ENCODE measurements around the gene KLF16.
"Not testable (repeated sequence)": the region's sequence is repeated elsewhere in the genome, so short reads cannot be mapped to it uniquely, and the experiment has no call there.

KLF16 gene

DNA sequence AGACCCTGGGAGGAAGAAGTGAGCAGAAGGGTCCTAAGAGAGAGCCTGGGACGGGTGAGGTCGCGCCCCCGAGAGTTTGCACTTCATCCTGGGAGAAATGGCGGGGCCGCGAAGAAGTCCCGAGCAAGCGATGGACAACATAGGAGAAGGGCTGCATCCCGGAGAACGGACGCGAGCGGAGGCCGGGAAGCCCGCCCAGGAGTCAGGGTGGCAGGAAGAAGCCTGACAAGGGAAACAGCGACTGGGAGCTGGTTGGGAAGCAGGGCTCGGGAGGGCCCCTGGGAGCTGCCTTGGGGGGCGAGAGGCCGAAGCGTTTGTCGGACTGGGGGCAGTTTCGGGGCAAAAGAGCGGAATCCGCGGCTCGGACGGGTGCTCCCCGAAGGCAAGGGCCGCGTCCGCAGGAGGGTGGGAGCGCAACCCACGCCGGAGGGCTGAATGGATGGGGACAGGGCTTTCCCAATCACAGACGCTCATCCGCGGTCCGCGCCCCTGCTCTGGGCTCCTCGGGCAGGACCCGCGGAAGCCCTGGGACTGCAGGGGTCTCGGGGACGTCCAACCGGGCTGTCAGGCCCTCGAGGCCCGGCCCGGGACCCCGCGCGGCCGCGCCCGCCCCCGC, 21.4 kb upstream of the KLF16 start:
- no peak for DNase-seq (ENCODE audit: low read depth in 4 of 4, low spot score in 1 of 4)

DNA sequence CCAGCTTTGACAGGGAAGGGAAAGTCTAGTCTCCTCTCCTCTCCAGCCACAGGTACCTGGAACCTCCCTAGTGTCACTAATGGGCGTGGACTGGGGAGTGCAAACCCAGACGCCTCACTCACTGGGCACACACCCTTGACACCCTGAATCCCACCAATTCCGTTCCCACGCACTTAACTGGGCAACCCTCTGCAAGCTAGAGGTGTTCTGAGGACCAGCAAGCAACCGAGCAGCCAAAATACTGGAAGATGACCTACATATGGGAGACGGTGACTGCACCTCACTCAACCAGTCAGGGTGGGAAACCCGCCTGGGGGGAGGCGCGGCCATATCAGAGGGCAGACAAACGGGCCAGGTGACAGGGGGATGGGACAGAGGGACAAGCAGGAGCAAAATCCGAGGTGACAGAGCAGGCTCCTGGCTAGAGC, 20.9 kb upstream of the KLF16 start:
- DNase-seq (ENCODE audit: low read depth in 4 of 4, low spot score in 1 of 4), result no peak

DNA sequence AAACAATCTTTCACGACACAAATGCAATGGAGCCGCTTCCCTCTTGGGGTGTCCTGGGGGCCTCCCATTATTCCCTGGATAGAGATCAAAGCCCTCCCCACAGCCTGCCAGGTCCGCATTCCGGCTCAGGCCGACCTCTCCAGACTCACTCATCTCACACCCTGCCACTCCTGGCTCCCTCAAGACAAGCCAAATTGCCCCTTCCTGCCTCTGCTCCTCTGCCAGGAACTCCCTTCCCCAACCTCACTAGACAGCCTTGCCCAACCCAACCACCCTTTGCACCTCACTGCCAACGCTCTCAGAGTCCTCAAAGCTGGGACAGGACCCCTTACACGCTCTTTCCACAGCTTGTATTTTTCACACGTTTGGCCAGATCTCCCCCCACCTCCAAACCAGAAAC, 20.4 kb upstream of the KLF16 start:
- no peak for DNase-seq (ENCODE audit: low read depth in 4 of 4, low spot score in 1 of 4)

DNA sequence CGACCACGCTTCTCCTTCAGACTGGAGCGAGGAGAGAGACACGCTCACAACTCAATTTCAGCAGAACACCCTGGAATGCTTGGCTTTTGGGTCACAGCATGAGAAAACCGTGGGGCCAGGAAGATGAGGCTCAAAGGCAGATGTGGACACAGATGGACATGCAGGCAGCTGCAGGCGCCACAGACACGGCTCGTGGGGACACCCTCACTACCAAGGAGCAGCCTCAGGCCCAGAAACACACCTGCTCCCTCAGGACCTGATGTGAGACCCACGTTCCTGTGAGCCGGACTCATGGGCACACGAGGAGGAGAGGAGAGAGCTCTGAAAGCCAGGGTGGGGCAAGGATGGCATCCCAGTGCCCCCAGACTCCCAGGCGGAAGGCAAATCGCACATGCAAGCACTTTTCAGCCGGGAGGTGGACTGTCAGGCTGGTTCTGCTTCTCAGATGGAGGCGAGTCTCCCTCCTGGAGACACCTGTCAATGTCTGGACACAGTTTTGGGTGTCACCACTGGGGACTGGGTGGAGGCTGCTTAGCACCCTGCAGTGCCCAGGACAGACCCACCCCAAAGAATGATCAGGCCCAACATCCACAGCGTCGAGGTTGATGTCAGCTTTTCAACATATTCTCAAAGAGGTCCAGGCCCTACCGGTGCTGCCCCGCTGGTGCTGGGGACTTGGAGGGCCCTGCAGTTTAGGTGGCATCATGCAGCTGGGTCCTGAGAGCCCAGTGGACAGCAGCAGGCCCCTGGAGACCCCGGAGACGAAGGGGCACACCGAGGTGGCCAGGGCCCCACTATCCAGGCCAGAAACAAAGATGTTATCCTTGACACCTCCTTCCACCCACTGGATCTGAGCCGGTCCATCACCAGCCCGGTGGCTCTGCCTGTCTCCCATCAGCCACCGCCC, 19.7 kb upstream of the KLF16 start:
- DNase-seq (ENCODE audit: low read depth in 4 of 4, low spot score in 1 of 4), result no peak

DNA sequence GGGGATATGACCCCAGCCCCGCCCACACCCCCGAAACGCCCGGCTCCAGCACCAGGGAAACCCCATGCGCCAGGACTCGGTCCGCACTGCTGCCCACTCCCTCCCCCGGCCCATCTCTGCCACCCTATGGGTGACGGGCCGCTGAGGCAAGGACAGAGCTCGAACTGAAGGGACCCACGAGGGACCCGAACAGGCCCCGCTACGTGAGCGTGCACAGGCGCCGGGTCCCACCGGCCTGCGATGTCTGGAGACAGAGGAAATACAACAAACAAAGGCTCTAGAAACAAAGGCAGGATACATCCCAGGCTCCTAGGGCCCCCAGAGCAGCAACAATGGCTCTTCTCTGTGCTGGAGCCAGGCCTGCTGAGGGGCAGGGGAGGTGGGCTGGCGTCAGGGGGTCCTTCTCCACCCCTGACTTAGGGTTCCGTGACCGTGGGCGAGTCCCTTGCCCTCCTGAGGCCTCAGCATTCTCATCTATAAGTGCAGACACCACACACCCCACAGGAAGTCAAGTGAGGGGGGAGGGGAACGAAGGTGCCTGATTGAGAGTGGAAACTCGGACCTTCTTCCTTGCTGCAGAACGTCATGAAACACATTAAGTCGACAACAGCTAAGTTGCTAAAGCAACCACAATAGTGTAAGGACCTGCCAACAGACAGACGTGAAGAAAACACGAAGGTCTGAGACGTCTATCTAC, 18.9 kb upstream of the KLF16 start:
- DNase-seq (ENCODE audit: low read depth in 4 of 4, low spot score in 1 of 4), result peak in 2 of 4 experiments; percentile 53 to 54

DNA sequence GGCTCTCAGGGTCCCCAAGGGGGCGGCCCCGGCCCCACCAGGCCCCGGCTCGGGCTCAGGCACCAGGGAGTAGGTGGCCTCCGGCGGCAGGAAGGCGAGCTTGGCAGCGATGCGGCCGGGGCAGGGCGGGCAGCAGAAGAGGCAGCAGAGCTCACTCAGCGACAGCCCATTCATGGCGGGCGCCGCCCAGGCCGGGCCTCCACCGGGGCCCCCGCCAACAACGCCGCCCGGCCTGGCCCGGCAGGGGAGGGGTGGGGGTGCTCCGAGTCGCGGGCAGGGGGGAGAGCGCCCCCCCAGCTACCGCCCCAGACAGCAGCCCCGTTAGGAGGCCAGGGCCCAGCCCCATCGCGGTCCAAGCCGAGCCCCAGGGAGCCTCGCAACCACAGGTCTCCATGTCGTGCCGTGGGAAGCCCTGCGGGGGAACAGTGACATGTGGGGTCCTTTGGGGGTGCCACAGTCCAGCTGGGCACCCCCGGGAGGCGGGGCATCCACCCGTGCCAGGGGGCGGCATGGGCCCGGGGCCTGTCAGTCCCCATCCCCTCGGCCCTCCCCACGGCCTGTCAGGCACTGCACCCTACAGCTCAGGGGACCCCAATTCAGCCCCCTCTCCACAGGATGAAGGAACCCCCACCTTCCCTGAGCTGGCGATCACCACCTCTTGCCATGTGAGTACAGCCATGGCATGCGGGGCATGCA, 18.2 kb upstream of the KLF16 start:
- DNase-seq (ENCODE audit: low read depth in 4 of 4, low spot score in 1 of 4), result not testable (repeated sequence)

DNA sequence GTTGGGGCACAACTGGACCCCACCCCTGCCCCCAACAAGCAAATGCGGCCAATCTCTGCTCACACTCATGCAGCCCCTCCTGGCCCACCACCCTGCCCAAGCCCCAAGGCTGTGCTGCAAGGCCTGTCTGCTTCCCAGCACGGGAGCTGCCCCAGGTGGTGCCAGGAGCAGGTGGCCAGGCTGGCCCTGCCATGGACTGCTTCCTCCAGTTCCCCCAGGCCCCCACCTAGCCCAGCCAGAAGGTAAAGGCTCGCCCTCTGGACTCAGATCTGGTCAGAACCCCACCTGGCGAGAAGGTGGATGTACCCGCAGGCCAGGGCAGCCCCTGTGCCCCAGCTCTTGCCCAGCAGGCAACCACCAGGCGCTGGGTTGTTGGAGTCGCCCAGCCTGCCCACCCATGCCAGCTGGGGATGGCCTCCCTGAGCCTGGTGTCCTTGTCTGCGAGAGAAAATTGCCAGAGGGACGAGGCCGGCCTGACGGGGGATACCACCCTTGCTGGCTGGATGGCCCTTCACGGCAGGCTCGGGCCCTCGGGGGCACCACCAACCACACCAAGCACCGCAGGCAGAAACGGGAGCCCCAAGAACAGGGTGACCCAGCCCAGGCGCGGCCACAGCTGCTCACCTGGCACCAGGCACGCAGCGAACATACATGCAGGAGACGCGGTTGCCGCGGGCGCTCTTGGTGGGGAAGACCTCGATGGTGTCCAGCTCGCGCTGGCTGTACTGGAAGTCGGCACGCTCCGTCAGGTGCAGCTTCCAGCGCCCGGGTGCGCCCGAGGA, 17.4 kb upstream of the KLF16 start:
- no peak for DNase-seq (ENCODE audit: low read depth in 4 of 4, low spot score in 1 of 4)

DNA sequence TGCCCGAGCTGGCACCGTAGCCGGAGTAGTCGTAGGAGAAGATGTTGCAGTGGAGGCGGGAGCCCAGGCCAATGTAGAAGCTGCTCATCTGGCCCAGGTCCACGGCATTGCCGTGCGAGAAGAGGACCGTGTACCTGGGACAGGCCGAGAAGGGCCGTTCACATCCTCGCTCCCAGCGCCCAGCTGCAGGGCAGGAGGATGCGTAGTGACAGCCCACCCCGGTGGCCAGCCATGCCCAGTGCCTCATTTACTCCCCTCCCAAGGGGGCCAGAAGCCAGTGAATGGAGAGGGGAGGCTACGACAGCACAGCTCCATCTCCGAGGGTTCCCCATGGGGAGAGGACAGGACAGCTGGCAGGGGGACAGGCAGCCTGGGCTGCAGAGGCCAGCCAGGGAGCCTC, 16.6 kb upstream of the KLF16 start:
- DNase-seq (ENCODE audit: low read depth in 4 of 4, low spot score in 1 of 4), result not testable (repeated sequence)

DNA sequence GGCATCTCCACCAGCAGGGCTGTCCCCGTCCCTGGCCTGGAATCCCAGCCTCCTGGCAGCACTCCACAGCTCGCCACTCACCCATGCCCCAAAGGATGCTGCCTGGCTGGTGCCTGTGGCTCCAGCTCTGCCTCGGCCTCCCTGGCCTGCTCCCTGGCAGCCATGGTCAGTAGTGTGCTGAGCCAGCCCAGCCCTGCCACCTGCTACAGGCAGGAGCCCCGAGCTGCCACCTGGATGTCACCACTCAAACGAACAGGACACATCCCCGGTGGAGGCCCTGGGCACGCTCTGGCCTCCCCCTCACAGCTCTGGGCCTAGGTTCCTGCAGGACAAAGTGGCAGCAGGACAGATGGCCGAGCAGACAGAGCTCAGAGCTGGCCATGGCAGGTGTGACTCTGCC, 15.2 kb upstream of the KLF16 start:
- DNase-seq (ENCODE audit: low read depth in 4 of 4, low spot score in 1 of 4), result not testable (repeated sequence)

DNA sequence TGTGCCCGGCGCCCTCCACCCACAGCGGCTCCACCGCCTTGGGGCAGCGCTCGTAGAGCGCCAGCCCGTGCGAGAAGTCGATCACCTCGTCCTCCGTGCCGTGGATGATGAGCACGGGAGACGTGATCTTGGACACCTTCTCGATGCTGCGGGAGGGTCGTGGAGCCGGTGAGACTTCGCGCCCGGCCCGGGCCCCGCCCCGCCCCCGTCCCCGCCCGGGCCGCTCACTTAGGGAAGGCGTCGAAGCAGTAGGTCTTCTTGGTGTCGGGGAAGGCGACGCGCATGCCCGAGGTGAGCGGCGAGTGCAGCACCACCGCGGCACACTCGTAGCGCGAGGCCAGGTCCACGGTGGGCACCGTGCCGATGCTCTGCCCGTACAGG, 13.9 kb upstream of the KLF16 start:
- DNase-seq (ENCODE audit: low read depth in 4 of 4, low spot score in 1 of 4), result not testable (repeated sequence)

DNA sequence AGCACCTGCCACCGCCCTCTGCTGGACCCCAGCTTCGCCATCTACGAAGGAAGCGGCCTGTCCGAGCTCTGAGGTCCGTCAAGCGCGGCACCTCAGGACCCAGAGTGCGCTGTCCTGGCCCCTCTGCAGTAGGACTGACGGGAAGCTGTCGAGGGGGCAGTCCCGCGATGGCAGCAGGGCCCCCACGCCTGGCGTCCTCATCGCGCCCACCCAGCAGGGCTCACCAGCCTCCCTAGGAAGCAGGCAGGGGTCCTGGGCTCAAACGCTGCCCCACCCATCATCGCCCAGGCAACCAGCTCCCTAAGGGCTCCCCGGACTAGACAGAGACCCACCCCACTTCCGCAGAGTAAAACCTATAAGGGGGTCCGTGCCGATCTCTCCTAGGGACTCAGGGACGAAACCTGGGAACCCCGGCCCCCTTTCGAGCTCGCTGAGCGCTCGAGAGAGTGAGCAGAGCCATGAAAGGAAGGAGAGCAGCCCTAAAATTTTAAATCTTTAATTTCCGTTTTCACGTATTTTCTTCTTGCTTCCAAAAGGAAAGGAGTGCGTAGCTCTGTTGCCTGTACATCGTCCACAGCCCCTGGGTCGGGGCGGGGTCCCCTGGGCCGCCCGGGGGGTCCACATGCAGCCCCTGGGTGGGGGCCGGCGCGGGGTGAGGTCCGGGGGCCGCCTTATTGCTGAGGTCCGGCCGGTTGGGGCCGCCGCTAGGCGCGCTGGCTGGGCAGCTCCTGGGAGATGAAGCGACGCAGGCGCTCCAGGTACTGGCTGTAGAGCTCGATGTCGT, 13.3 kb upstream of the KLF16 start:
- not testable (repeated sequence) for DNase-seq (ENCODE audit: low read depth in 4 of 4, low spot score in 1 of 4)

DNA sequence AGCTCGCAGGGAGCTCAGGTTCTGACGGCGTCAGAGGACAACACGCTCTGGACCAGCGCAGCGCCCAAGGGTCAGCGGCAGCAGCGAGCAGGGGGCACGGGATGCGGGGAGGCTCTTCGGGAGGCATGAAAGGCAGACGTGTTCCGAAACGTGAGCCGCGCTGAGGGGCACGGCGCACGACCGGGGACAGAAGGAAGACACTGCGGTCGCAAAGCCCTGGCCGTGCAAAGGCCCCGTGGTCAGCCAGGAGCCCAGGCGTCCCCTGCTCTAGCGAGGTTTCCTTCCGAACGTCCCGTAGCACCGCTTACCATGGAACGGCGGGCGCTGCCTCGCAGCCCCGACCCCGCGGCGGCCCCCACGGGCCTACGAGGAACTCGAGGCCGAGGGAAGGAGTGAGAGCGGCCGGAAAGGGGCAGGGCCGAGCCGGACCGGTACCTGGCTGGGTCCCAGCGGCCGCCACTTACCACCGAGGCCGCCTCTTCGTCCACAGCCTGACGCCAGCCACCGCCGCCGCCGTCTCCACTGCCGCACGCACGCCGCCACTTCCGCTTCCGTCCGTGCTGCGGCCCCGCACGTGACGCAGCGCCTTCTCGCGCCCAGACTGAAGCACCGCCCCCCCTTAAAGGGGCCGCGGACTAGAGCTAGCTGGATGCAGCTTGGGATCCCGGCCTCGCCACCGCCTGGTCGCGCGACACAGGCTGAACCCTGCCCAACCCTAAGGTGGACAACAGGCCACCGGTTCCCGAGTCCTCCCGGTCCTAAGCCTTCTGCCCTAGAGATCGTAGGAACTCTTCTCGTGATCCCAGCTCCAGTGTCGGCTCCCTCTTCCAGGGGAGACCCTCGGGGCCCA, 12.5 kb upstream of the KLF16 start:
- DNase-seq (ENCODE audit: low read depth in 4 of 4, low spot score in 1 of 4), result peak; percentile 69 to 89 (median 76)

DNA sequence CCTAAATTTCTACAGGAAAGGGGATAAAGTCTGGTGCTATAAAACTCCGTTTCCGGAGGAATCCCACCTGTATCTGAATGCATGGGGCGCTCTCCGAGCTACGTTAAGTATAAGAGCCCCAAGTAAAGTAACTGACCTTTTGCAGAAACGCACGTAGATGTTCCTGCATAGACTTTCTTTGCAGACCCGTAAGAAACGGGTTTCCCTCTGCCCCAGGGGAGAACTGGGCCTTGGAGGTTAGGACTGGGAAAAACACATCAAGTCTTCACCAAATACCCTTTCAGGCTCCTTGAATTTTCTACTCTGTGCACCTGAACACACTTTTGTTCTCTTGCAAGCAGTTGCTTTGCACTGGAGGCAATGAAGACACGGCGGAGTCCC, 11.9 kb upstream of the KLF16 start:
- DNase-seq (ENCODE audit: low read depth in 4 of 4, low spot score in 1 of 4), result not testable (repeated sequence)

DNA sequence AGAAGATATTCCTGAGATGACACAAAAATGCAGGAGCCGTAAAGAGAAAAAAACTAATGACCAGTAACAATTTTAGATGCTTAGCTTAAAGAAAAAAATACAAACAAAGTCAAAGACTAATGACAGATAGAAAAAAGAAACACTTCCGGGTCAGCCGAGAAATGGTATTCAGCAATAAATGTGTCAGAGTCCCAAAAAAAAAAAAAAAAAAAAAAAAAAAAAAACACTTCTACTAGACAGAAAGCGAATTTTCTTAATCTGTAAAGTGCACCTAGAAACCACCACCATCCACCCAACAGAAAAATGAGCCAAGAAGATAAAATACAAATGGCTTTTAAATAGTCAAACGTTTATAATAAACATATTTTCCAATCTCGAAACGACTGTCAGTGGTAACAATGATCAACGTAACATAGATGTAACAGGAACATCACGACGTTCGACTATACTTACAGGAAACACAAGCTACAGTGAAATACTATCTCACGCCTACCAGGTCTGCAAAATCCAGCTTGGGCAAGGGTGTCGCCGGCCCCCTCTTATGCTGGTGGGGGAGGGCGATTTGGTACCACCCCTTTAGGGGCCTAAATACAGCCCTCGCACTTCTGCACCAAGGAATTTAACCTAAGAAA, 11.3 kb upstream of the KLF16 start:
- DNase-seq (ENCODE audit: low read depth in 4 of 4, low spot score in 1 of 4), result no peak

DNA sequence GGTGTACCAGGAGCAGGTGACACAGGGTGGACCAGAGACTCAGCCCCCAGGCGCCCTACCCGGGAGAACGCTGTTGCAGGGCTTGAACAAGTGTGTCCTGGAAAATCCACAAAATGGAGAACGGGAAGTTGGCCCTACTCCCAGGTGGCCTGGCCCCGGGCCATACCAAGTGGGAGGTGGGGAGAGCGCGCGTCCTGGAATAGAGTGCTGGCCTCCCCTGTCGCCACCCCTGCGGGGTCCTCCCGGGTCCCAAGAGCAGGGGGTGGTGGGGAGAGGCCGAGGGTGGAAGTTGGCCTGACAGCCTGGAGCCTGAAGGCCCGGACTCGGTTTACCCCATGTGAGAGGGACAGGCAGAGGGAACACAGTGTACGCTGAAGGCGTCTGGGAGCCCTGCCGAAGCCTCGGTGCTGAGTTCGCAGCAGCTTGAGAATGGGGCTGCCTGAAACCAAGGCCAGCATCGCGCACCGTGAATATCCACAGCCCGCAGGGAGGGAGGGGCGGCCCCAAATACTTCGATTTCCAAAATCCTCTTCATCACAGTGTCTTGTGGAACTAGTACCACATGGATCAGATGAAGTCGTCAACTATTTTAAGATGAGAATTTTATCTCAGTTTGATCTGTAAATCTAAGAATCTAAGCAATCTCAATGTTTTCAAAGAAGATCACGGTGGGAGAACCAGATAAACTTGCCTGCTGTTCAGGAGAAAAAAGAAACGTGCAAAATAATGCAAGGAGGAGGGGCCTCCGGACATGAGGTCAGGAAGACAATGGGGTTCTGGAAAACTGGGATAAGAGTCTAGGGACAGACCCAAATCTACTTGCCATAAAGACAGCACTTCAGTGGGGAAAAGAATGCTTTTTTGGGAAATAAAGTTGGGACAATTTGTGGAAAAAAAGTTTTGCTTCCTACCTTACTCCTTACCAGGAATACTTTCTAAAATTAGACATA, 10.4 kb upstream of the KLF16 start:
- no peak for DNase-seq (ENCODE audit: low read depth in 4 of 4, low spot score in 1 of 4)

DNA sequence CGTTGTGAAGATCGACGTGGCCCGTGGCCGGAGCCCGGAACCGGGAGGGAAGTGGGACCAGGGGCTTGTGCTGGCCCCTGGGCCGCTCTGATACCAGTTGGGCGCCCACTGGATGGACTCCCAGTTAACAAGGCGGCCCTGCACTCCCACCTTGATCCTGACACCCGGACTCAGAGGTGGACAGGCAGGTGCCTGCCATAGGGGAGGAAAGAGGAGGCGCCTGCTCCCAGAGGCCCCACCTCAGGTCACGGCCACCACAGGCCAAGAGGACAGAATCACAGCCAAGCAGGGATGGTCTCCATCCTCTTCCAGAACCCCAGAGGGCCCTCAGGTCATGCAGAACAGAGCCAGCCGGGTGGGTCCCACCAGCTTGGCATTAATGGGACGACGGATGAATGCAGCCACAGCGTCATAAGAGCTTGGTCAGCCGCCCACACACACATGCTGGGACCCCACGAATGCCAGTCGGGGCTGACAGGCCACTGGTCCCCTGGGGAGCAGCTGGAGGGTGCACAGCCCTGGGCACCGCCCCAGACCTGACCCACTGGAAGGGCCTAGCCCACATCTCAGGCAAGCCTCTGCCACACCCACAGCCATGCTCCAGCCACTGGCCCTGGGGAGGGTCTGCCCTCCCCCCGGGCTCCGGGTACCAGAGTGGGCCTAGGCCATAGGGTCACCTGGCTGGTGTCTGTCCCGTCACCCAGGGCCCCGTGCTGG, 9.6 kb upstream of the KLF16 start:
- DNase-seq (ENCODE audit: low read depth in 4 of 4, low spot score in 1 of 4), result no peak

DNA sequence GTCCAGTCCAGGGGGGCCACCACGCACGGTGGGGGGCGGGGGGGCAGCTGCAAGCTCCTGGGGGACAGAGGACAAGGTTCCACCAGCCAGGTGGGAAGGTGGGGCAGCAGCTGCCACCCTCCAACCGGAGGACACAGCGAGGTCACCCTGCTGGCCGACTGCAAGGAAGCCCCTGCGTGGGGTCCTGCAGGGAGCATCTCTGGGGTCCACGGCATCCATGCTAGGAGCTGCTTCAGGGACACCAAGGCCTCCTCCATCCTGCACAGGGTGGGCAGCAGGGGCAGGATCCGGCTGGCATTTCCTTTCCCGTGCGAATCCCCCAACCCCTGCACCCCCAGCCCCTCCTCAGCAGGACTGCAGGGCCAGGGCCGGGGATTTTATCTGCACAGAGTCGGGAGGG, 8.3 kb upstream of the KLF16 start:
- no peak for DNase-seq (ENCODE audit: low read depth in 4 of 4, low spot score in 1 of 4)
